ENCODE measurements around the gene TBC1D22A. TPM values are rescaled to one million over a fixed set of nuclear protein-coding genes. Genes with fewer than 3 reads are reported as not detected.

The TBC1D22A gene
- total RNA-seq, 1 experiment from 2014 or later: 32.6 TPM

DNA sequence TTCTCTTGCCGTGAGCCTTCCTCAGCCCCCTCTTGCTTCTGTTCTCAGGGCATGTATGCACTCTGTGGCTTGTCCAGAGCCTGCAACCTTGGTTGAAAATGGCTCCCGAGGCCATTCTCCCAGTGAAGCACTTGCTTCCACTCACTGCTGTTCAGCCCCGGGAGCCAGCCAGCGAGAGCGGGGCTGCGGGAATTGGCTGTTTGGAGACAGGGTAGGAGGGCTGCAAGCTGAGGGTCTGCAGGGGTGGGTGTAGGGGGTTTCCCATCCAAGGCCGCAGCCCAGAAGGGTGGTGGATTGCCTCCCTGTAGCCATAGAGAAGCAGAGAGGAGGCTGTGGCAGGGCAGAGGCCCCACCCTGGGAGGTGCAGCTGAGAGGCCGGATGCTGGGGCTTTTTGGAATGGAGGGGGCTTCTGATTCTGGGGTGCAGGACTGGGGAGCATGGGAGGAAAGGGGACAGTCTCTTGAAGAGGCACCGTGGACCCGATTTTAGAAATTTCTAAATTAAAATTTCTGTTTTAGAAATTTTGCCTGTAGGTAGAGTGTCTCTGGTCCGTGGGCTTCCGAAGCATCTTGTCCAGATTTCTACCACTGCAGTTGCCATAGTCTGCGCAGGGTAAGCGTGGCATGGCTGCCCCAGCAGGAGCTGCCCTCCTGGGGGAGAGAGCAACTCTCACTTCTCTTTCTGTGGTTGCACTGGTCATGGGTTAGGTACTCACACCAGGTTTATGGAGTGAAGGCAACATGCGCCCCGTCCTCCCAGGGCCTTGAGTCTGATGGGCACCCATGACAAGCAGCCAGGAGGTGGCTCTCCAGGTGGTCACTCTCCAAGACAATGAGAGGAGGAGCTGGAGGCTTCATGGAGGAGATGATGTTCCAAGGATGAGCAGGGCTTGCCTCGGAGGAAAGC, 100.2 kb downstream of the TBC1D22A start:
- Mint-ChIP-seq H3K9me3 (ENCODE audit: unreplicated experiment) (no peaks in the 10 kb centered on the region), H3K4me3 (ENCODE audit: unreplicated experiment) (no peak overlapping the region), H3K27me3 (ENCODE audit: insufficient read depth, unreplicated experiment) (no peaks in the 10 kb centered on the region), H3K4me1 (ENCODE audit: low read depth, unreplicated experiment) (peaks cover 25% of the 10 kb centered on the region), H3K36me3 (ENCODE audit: insufficient read depth, unreplicated experiment) (peaks cover 8% of the 10 kb centered on the region), H3K27ac (ENCODE audit: unreplicated experiment) (peak overlapping the region; percentile 89)
- Histone ChIP-seq H3K4me1 (peaks cover 29% of the 10 kb centered on the region), H3K27me3 (replicated peaks; ENCODE audit: control insufficient read depth, insufficient read depth, low read length) (no peaks in the 10 kb centered on the region), H3K4me3 (ENCODE audit: low read depth, low read length) (no peak overlapping the region), H3K36me3 (ENCODE audit: control insufficient read depth, insufficient read depth, low read length) (no peaks in the 10 kb centered on the region; the same call in 1 of the 2 replicates), H3K9me3 (no peaks in the 10 kb centered on the region)
- ChIA-PET POLR2A (no interaction called here), CTCF (no interaction called here)
- TF ChIP-seq, protein P1, sequence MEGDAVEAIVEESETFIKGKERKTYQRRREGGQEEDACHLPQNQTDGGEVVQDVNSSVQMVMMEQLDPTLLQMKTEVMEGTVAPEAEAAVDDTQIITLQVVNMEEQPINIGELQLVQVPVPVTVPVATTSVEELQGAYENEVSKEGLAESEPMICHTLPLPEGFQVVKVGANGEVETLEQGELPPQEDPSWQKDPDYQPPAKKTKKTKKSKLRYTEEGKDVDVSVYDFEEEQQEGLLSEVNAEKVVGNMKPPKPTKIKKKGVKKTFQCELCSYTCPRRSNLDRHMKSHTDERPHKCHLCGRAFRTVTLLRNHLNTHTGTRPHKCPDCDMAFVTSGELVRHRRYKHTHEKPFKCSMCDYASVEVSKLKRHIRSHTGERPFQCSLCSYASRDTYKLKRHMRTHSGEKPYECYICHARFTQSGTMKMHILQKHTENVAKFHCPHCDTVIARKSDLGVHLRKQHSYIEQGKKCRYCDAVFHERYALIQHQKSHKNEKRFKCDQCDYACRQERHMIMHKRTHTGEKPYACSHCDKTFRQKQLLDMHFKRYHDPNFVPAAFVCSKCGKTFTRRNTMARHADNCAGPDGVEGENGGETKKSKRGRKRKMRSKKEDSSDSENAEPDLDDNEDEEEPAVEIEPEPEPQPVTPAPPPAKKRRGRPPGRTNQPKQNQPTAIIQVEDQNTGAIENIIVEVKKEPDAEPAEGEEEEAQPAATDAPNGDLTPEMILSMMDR (IDR thresholded peaks at IDR 0.05; ENCODE audit: insufficient read depth in 1 of 2, low read depth in 1 of 2, low read length in 1 of 2, severe bottlenecking in 1 of 2, unreplicated experiment in 1 of 2): no peak
- intact Hi-C loops (cut with micrococcal nuclease; ENCODE audit: unreplicated experiment): no loop called here
- no TSS peak for BruUV-seq (replicated peaks)
- DNase-seq: no peak

DNA sequence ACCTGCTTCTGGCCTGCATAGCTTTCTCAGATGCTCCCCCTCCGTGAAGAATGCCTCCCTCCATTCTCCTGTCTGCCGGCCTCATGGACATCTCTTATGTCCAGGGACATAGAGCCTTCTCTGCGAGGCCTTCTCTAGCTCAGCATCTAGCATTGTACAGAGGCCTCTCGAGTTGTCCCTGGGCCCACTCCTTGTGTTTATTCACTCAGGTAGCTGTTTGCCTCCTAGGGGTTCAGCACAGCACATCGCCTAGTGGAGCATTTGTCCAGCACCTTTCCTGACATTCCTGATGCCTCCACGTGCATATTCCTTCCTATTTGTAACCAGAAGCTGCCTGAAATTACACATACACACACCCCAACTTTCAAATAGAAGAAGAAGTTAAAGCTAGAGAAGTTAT, 101.3 kb downstream of the TBC1D22A start:
- peak overlapping the region; percentile 19 for H3K4me3 Mint-ChIP-seq (ENCODE audit: unreplicated experiment)
- Histone ChIP-seq H3K27me3 (replicated peaks; ENCODE audit: control insufficient read depth, insufficient read depth, low read length) (no peaks in the 10 kb centered on the region), H3K4me3 (ENCODE audit: low read depth, low read length) (no peak overlapping the region), H3K36me3 (ENCODE audit: control insufficient read depth, insufficient read depth, low read length) (no peaks in the 10 kb centered on the region; the same call in 1 of the 2 replicates), H3K9me3 (no peaks in the 10 kb centered on the region), H3K4me1 (peaks cover 29% of the 10 kb centered on the region)
- peaks cover 8% of the 10 kb centered on the region for H3K36me3 Mint-ChIP-seq (ENCODE audit: insufficient read depth, unreplicated experiment)
- DNase-seq: peak in 1 of 2 experiments; percentile 30
- intact Hi-C loops (cut with micrococcal nuclease; ENCODE audit: unreplicated experiment): loop anchor here (2.0 kb wide), 1 partner anchor 13 kb away; no protein-coding TSS in a partner anchor
- TF ChIP-seq, protein P1 (IDR thresholded peaks at IDR 0.05; ENCODE audit: insufficient read depth in 1 of 2, low read depth in 1 of 2, low read length in 1 of 2, severe bottlenecking in 1 of 2, unreplicated experiment in 1 of 2): peak in 1 of 2 experiments; percentile 8
- POLR2A ChIA-PET: no interaction called here
- H3K27me3 Mint-ChIP-seq (ENCODE audit: insufficient read depth, unreplicated experiment): no peaks in the 10 kb centered on the region
- BruUV-seq (replicated peaks): no TSS peak
- H3K9me3 Mint-ChIP-seq (ENCODE audit: unreplicated experiment): no peaks in the 10 kb centered on the region
- H3K4me1 Mint-ChIP-seq (ENCODE audit: low read depth, unreplicated experiment): peaks cover 27% of the 10 kb centered on the region
- peak overlapping the region; percentile 89 for H3K27ac Mint-ChIP-seq (ENCODE audit: unreplicated experiment)
- CTCF ChIA-PET: interaction anchor here (0.6 to 1.2 kb wide), 3 partner anchors 15 to 65 kb away, joined by 3 to 4 read pairs (median 3); no protein-coding TSS in a partner anchor

DNA sequence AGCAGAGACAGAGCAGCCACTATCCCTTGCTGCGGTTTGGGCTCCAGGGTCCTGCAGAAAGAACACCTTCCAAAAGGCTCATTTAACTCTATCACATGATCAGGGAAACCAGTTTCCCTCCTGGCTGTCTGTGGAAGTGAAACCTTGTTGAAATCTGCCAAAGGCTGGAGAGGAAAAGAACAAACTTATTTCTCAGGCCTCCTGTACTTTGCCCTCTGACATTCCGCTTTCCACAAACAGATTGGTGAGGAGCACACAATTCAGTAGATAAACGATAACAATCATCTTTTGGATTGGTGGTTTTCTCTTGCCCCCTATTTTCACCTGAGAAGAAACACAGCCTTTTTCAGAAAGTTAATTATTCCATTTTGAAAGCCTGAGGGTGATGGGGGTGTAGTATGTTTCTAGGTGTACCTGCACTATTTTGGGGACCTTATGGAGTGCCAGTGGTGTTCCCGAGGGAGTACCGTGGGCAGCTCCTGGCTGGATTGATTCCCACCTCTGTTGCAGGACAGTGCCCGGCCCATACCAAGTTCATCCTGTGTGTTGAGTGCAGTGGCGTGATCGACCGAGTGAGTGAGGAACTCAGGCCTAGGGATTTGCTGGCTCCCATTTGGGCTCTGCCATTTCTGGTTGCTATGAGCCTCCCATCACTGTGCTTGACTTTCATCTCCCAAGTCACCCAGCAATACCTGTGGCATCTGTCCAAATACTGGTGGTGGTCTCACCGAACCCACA, 102.0 kb downstream of the TBC1D22A start:
- Mint-ChIP-seq H3K4me1 (ENCODE audit: low read depth, unreplicated experiment) (peaks cover 34% of the 10 kb centered on the region), H3K9me3 (ENCODE audit: unreplicated experiment) (no peaks in the 10 kb centered on the region), H3K4me3 (ENCODE audit: unreplicated experiment) (peak overlapping the region; percentile 19), H3K36me3 (ENCODE audit: insufficient read depth, unreplicated experiment) (peaks cover 12% of the 10 kb centered on the region), H3K27me3 (ENCODE audit: insufficient read depth, unreplicated experiment) (no peaks in the 10 kb centered on the region), H3K27ac (ENCODE audit: unreplicated experiment) (peak overlapping the region; percentile 89)
- CTCF ChIA-PET: interaction anchor here (0.6 to 1.2 kb wide), 3 partner anchors 15 to 66 kb away, joined by 3 to 4 read pairs (median 3); no protein-coding TSS in a partner anchor
- H3K4me3 ChIP-seq (ENCODE audit: low read depth, low read length): no peak overlapping the region
- peaks cover 29% of the 10 kb centered on the region for H3K4me1 ChIP-seq
- H3K36me3 ChIP-seq (ENCODE audit: control insufficient read depth, insufficient read depth, low read length): no peaks in the 10 kb centered on the region; the same call in 1 of the 2 replicates
- TF ChIP-seq, protein P1 (IDR thresholded peaks at IDR 0.05; ENCODE audit: insufficient read depth in 1 of 2, low read depth in 1 of 2, low read length in 1 of 2, severe bottlenecking in 1 of 2, unreplicated experiment in 1 of 2): no peak
- POLR2A ChIA-PET: no interaction called here
- intact Hi-C loops (cut with micrococcal nuclease; ENCODE audit: unreplicated experiment): loop anchor here (2.0 kb wide), 1 partner anchor 14 kb away; no protein-coding TSS in a partner anchor
- no peaks in the 10 kb centered on the region for H3K27me3 ChIP-seq (replicated peaks; ENCODE audit: control insufficient read depth, insufficient read depth, low read length)
- no peaks in the 10 kb centered on the region for H3K9me3 ChIP-seq
- peak in 1 of 2 experiments; percentile 54 for DNase-seq
- no TSS peak for BruUV-seq (replicated peaks)
